GM18951 (cell line): Measurements from ENCODE around the gene MRPL24.

Source experiments
- POLR2A ChIP-seq: IDR thresholded peaks from 4 replicates; pipeline ENCODE4 v1.6.1; 2011; ENCODE audit warnings: mild to moderate bottlenecking; ENCODE audit not compliant: insufficient read length, insufficient read depth; ENCODE audit errors: extremely low read depth
- in situ Hi-C: fragments of 300-500 bp; cut with MboI; formaldehyde crosslinking; loops from one replicate; pipeline ENCODE4 v1.12.0; 2022; ENCODE audit warnings: low sequenced_read_pairs, mixed read lengths, inconsistent platforms; ENCODE audit not compliant: unreplicated experiment

MRPL24 gene

GRCh38 chr1:156744344-156744743 is 3.5 kb upstream of the MRPL24 start:
- no peak for TF ChIP-seq POLR2A
- in situ Hi-C loops, result no loop called here

- no peak for TF ChIP-seq POLR2A
- in situ Hi-C loops, result no loop called here
Measured at GRCh38 chr1:156743367-156744302, 2.7 kb upstream of the MRPL24 start.

GRCh38 chr1:156742801-156743200 is 1.9 kb upstream of the MRPL24 start:
- in situ Hi-C loops, result no loop called here
- TF ChIP-seq POLR2A, result no peak

DNA sequence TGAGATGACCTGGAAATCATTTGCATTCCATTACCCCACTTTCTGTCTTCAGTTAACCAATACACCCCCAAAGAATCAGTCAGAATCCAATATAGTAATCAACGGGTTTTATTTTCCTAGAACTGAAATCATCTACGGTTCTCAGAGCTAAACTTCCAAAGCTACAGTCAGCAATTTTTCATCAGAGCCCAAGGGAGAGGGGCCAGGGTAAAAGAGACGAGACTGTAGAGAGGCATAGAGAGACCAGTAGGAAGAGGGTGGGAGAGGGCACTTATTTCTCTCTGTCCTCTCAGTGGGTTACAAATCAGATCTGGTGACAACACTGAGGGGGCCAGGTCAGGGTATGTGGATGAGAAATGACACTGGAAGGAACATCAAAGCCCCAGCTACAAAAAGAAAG is 1.1 kb upstream of the MRPL24 start:
- in situ Hi-C loops, result no loop called here
- TF ChIP-seq POLR2A, result no peak

- in situ Hi-C loops, result no loop called here
- no peak for TF ChIP-seq POLR2A
Measured at GRCh38 chr1:156741481-156741983, 644 bp upstream of the MRPL24 start.

- in situ Hi-C loops, result no loop called here
- no peak for TF ChIP-seq POLR2A
Measured at GRCh38 chr1:156740237-156740740, 599 bp downstream of the MRPL24 start.

DNA sequence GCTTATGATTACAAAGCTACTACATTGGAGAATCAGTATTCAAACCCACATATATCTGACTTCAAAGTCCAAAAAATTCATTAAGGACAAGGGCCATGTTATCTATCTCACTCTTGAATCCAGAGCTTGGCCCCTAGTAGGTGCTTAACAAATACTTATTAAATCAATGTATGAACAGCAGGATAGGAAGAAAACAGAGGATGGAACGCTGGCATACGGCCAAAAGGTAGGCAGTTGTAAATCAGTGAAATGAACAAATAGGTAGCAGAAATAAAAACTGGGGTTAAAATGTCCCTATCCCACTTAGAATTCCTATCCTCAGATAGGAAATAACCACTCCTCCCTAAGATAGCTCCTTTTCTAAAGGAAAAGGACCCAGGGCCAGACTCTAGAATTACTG is 2.0 kb downstream of the MRPL24 start:
- in situ Hi-C loops, result no loop called here
- TF ChIP-seq POLR2A, result no peak

DNA sequence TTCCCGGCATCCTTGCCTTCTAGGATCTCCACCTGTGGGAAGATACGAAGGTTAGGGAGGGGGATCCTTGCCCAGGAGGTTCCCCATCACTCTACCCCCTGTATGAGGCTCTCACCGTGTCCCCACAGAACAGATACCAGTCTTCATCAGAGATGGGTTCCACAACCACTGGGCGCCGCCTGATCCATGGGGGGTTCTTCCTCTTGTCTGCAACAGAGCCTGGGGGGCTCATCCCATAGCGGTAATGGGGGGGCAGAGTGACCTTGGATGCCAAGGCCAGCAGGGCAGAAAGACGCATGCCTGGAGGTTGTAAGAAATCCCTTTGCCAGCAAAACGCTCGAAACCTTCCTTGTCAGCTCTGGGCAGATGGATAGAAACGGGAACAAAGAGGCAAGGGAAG is 2.5 kb downstream of the MRPL24 start:
- in situ Hi-C loops, result no loop called here

GRCh38 chr1:156733989-156734584 is 6.8 kb downstream of the MRPL24 start:
- in situ Hi-C loops, result no loop called here
- TF ChIP-seq POLR2A, result no peak

More for the DNA sequence above, 2.5 kb downstream of the MRPL24 start:
- no peak for TF ChIP-seq POLR2A

- TF ChIP-seq POLR2A, result peak; percentile 51
- in situ Hi-C loops, result no loop called here
Measured at GRCh38 chr1:156728599-156729462, 12.1 kb downstream of the MRPL24 start, which contains the start of gene ISG20L2. TSS of gene ISG20L2 (minus strand) at chr1:156728766. CDS start at chr1:156727652, 1,114 bp downstream.

DNA sequence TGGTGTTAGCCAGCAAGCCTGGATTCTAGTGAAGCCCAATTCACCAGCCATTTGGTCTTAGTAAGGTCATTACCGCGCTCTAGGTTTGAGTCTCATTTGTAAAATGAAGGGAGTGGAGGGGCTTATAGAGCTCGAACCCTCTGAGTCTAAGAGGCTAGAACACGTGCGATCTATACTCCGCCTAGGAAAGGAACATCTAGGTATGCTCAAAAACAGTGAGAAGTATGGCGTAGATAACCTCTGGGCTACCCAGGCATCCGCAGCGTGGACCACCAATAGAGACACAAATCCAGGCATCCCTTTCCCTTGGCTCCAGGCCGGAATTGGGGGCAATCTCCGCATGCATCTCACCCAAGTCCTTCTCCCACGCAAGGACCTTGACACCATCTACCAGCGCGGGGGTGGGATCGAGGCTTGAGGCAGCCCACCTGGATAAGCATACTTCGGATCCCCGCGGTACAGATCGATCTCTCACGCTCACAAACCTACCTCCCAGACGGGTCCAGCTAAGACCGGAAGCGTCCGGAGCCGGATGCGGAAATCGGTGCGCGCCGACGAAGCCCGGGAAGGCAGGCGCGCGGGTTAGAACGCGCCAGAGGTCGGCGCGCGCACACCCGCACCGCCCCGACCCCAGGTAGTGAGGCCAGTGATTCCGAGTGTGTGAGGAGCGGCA is 12.8 kb downstream of the MRPL24 start, which contains the start of gene METTL25B:
TSS of gene METTL25B (plus strand) at position 544 of the 673 bp plus-strand sequence. CDS start 636 bp downstream, outside the sequence.
- TF ChIP-seq POLR2A, result peak; percentile 81
- in situ Hi-C loops, result no loop called here

- in situ Hi-C loops, result no loop called here
- no peak for TF ChIP-seq POLR2A
Measured at GRCh38 chr1:156727492-156727891, 13.4 kb downstream of the MRPL24 start.
